ENCODE results near the gene DAW1. TPM values are rescaled to one million over a fixed set of nuclear protein-coding genes. Genes with fewer than 3 reads are reported as not detected.

DAW1 gene
- polyA plus RNA-seq, 1 of the 3 experiments (the other 2 are of a cell fraction) = 1.2 TPM

- 52% methylated on average over 2 of the region's 2 CpGs for WGBS (ENCODE audit: low lambda C conversion rate)
- no peak overlapping the region for H3K27ac ChIP-seq (ENCODE audit: low read depth in 2 of 2, low read length in 1 of 2)
- no peak overlapping the region for H2AFZ ChIP-seq (ENCODE audit: low read depth)
- ChIA-PET CTCF (interaction anchor here (1.4 kb wide), 1 partner anchor 33 kb away, joined by 3 read pairs; no protein-coding TSS in a partner anchor), POLR2A (no interaction called here)
- no peaks in the 10 kb centered on the region for H3K9me3 ChIP-seq
- no peaks in the 10 kb centered on the region for H3K36me3 ChIP-seq (replicated peaks in 1 of 2; ENCODE audit: control insufficient read depth in 1 of 2, insufficient read depth in 2 of 2, low read length in 1 of 2)
- DNase-seq = no peak
- no peaks in the 10 kb centered on the region for H3K4me1 ChIP-seq (ENCODE audit: control insufficient read depth in 1 of 2, insufficient read depth in 2 of 2, low read depth in 1 of 2, low read length in 1 of 2)
- no peak overlapping the region for H3K4me2 ChIP-seq
- H3K79me2 ChIP-seq (ENCODE audit: insufficient read depth) = no peaks in the 10 kb centered on the region
- no peaks in the 10 kb centered on the region for H4K20me1 ChIP-seq (ENCODE audit: insufficient read depth)
- no peak overlapping the region for H3K4me3 ChIP-seq (ENCODE audit: low read depth in 2 of 2, low read length in 1 of 2)
- TF ChIP-seq FOXJ3 (CRISPR knock-in tag; IDR thresholded peaks at IDR 0.05) (no peak), USF2 (IDR thresholded peaks at IDR 0.05; ENCODE audit: borderline replicate concordance, low read depth, low read length) (no peak), YY1 (IDR thresholded peaks at IDR 0.05; ENCODE audit: low read depth) (no peak), TAF1 (IDR thresholded peaks at IDR 0.05; ENCODE audit: borderline replicate concordance, low read depth, low read length) (no peak), SIN3A (IDR thresholded peaks at IDR 0.05; ENCODE audit: borderline replicate concordance, low read depth, low read length) (no peak), POLR2AphosphoS5 (IDR thresholded peaks at IDR 0.05; ENCODE audit: low read depth, low read length) (no peak), GATA2 (CRISPR knock-in tag; IDR thresholded peaks at IDR 0.05) (no peak), MEF2A (IDR thresholded peaks at IDR 0.05; ENCODE audit: borderline replicate concordance, low read depth) (no peak), SMC3 (IDR thresholded peaks at IDR 0.05; ENCODE audit: low read depth, low read length) (no peak), REST (IDR thresholded peaks at IDR 0.05; ENCODE audit: low read depth, low read length) (no peak), RCOR1 (IDR thresholded peaks at IDR 0.05; ENCODE audit: low read length) (no peak)
- TF ChIP-seq, protein P1, sequence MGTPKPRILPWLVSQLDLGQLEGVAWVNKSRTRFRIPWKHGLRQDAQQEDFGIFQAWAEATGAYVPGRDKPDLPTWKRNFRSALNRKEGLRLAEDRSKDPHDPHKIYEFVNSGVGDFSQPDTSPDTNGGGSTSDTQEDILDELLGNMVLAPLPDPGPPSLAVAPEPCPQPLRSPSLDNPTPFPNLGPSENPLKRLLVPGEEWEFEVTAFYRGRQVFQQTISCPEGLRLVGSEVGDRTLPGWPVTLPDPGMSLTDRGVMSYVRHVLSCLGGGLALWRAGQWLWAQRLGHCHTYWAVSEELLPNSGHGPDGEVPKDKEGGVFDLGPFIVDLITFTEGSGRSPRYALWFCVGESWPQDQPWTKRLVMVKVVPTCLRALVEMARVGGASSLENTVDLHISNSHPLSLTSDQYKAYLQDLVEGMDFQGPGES (IDR thresholded peaks at IDR 0.05; ENCODE audit: low read depth, low read length) = no peak
- TF ChIP-seq, protein P2, sequence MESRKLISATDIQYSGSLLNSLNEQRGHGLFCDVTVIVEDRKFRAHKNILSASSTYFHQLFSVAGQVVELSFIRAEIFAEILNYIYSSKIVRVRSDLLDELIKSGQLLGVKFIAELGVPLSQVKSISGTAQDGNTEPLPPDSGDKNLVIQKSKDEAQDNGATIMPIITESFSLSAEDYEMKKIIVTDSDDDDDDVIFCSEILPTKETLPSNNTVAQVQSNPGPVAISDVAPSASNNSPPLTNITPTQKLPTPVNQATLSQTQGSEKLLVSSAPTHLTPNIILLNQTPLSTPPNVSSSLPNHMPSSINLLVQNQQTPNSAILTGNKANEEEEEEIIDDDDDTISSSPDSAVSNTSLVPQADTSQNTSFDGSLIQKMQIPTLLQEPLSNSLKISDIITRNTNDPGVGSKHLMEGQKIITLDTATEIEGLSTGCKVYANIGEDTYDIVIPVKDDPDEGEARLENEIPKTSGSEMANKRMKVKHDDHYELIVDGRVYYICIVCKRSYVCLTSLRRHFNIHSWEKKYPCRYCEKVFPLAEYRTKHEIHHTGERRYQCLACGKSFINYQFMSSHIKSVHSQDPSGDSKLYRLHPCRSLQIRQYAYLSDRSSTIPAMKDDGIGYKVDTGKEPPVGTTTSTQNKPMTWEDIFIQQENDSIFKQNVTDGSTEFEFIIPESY (IDR thresholded peaks at IDR 0.05; ENCODE audit: borderline replicate concordance, low read depth) = no peak
- TF ChIP-seq, protein P3, sequence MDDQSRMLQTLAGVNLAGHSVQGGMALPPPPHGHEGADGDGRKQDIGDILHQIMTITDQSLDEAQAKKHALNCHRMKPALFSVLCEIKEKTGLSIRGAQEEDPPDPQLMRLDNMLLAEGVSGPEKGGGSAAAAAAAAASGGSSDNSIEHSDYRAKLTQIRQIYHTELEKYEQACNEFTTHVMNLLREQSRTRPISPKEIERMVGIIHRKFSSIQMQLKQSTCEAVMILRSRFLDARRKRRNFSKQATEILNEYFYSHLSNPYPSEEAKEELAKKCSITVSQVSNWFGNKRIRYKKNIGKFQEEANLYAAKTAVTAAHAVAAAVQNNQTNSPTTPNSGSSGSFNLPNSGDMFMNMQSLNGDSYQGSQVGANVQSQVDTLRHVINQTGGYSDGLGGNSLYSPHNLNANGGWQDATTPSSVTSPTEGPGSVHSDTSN (IDR thresholded peaks at IDR 0.05) = no peak
- no peak overlapping the region for H3K9ac ChIP-seq
- H3F3A ChIP-seq (replicated peaks; ENCODE audit: insufficient read depth) = no peaks in the 10 kb centered on the region
- no peaks in the 10 kb centered on the region for H3K9me2 ChIP-seq
- H3K27me3 ChIP-seq (ENCODE audit: insufficient read depth) = no peaks in the 10 kb centered on the region
These were observed 42.1 kb upstream of the DAW1 start for GRCh38 chr2:227829337-227829736.

Data from SK-N-SH (cell line).